WI38 (cell line): ENCODE measurements around the gene ITPK1.

Source experiments
- H3K4me3 ChIP-seq: 2 replicates; pipeline ENCODE4 v1.5.1; 2011; ENCODE audit warnings: low read depth, mild to moderate bottlenecking, control low read depth, low read length
- CTCF ChIP-seq: IDR thresholded peaks from 2 replicates; pipeline ENCODE4 v1.5.1; 2012; ENCODE audit warnings: low read depth, mild to moderate bottlenecking, control low read depth, low read length

The ITPK1 gene

GRCh38 chr14:92936085-92936484, 179.6 kb downstream of the ITPK1 start:
- TF ChIP-seq CTCF = no peak
- no peak overlapping the region for H3K4me3 ChIP-seq

- no peak for TF ChIP-seq CTCF
- H3K4me3 ChIP-seq = no peak overlapping the region
Measured at GRCh38 chr14:92935446-92935845, 180.3 kb downstream of the ITPK1 start.

GRCh38 chr14:92934196-92935085, 181.3 kb downstream of the ITPK1 start:
- no peak for TF ChIP-seq CTCF
- no peak overlapping the region for H3K4me3 ChIP-seq

GRCh38 chr14:92933481-92933880, 182.2 kb downstream of the ITPK1 start:
- H3K4me3 ChIP-seq = no peak overlapping the region
- no peak for TF ChIP-seq CTCF

- TF ChIP-seq CTCF = no peak
- H3K4me3 ChIP-seq = no peak overlapping the region
Measured at GRCh38 chr14:92932448-92933395, 183.0 kb downstream of the ITPK1 start.

GRCh38 chr14:92931681-92932447, 183.9 kb downstream of the ITPK1 start:
- TF ChIP-seq CTCF = no peak
- H3K4me3 ChIP-seq = no peak overlapping the region
